Measurements from ENCODE around the gene ELK4. TPM values are rescaled to one million over a fixed set of nuclear protein-coding genes. Genes with fewer than 3 reads are reported as not detected.

ELK4 gene
- total and polyA plus RNA-seq, 2 of the 13 experiments (the other 11 are each of a cell fraction or from before 2014, with no cell fraction given): 8.3 to 13.1 TPM

DNA sequence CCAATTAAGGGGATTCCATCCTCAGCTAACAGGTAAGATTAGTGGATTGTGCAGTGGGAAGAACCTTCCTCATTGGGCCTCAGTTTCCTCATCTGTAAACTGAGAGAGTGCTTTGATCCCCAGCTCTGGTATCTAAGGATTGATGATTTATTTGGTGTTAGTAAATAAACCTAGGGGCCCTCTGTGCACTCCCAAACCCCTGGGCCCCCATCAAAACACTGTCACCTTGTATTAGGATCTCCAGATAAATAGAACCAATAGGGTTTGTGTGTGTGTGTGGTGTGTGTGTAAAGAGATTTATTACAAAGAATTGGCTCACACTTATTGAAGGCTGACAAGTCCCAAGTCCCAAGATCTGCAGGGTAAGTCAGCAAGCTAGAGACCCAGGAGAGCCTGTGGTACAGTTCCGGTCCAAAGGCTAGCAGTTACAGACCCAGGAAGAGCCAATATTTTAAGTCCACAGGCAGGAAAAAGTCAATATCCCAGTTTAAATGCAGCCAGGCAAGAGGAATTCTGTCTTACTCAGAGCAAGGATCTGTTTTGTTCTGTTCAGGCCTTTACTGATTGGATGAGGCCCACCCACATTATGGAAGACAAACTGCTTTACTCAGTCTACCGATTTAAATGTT is 11.0 kb upstream of the ELK4 start (continued):
- TF ChIP-seq ZIK1 (CRISPR knock-in tag; IDR thresholded peaks at IDR 0.05; ENCODE audit: borderline replicate concordance, low read depth): no peak
- TF ChIP-seq, protein P1, sequence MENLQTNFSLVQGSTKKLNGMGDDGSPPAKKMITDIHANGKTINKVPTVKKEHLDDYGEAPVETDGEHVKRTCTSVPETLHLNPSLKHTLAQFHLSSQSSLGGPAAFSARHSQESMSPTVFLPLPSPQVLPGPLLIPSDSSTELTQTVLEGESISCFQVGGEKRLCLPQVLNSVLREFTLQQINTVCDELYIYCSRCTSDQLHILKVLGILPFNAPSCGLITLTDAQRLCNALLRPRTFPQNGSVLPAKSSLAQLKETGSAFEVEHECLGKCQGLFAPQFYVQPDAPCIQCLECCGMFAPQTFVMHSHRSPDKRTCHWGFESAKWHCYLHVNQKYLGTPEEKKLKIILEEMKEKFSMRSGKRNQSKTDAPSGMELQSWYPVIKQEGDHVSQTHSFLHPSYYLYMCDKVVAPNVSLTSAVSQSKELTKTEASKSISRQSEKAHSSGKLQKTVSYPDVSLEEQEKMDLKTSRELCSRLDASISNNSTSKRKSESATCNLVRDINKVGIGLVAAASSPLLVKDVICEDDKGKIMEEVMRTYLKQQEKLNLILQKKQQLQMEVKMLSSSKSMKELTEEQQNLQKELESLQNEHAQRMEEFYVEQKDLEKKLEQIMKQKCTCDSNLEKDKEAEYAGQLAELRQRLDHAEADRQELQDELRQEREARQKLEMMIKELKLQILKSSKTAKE (CRISPR knock-in tag; IDR thresholded peaks at IDR 0.05; ENCODE audit: borderline replicate concordance): no peak
- 0 out of 2 replicates have a peak, but pooled peaks have one; percentile 30 for TF ChIP-seq NFIC (IDR thresholded peaks at IDR 0.05; ENCODE audit: low read length)
- TF ChIP-seq GABPA (IDR thresholded peaks at IDR 0.05; ENCODE audit: low read depth, low read length): no peak
- TF ChIP-seq GABPA (CRISPR knock-in tag; IDR thresholded peaks at IDR 0.05; ENCODE audit: low read depth): peak; percentile 70
- TF ChIP-seq FOXC1 (CRISPR knock-in tag; IDR thresholded peaks at IDR 0.05; ENCODE audit: borderline replicate concordance): no peak
- peak; percentile 62; the same call in 1 of the 2 replicates for TF ChIP-seq ONECUT2 (CRISPR knock-in tag; IDR thresholded peaks at IDR 0.05)
- TF ChIP-seq, protein P2, sequence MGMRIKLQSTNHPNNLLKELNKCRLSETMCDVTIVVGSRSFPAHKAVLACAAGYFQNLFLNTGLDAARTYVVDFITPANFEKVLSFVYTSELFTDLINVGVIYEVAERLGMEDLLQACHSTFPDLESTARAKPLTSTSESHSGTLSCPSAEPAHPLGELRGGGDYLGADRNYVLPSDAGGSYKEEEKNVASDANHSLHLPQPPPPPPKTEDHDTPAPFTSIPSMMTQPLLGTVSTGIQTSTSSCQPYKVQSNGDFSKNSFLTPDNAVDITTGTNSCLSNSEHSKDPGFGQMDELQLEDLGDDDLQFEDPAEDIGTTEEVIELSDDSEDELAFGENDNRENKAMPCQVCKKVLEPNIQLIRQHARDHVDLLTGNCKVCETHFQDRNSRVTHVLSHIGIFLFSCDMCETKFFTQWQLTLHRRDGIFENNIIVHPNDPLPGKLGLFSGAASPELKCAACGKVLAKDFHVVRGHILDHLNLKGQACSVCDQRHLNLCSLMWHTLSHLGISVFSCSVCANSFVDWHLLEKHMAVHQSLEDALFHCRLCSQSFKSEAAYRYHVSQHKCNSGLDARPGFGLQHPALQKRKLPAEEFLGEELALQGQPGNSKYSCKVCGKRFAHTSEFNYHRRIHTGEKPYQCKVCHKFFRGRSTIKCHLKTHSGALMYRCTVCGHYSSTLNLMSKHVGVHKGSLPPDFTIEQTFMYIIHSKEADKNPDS (CRISPR knock-in tag; IDR thresholded peaks at IDR 0.05): no peak
- TF ChIP-seq ZNF160 (CRISPR knock-in tag; IDR thresholded peaks at IDR 0.05): no peak
- TF ChIP-seq, protein P3, sequence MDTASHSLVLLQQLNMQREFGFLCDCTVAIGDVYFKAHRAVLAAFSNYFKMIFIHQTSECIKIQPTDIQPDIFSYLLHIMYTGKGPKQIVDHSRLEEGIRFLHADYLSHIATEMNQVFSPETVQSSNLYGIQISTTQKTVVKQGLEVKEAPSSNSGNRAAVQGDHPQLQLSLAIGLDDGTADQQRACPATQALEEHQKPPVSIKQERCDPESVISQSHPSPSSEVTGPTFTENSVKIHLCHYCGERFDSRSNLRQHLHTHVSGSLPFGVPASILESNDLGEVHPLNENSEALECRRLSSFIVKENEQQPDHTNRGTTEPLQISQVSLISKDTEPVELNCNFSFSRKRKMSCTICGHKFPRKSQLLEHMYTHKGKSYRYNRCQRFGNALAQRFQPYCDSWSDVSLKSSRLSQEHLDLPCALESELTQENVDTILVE (CRISPR knock-in tag; IDR thresholded peaks at IDR 0.05): no peak
- TF ChIP-seq MEIS2 (CRISPR knock-in tag; IDR thresholded peaks at IDR 0.05): no peak
- no peak for TF ChIP-seq EZH2 (conservative IDR thresholded peaks at IDR 0.05; ENCODE audit: low read depth, low read length)
- TF ChIP-seq, protein P4, sequence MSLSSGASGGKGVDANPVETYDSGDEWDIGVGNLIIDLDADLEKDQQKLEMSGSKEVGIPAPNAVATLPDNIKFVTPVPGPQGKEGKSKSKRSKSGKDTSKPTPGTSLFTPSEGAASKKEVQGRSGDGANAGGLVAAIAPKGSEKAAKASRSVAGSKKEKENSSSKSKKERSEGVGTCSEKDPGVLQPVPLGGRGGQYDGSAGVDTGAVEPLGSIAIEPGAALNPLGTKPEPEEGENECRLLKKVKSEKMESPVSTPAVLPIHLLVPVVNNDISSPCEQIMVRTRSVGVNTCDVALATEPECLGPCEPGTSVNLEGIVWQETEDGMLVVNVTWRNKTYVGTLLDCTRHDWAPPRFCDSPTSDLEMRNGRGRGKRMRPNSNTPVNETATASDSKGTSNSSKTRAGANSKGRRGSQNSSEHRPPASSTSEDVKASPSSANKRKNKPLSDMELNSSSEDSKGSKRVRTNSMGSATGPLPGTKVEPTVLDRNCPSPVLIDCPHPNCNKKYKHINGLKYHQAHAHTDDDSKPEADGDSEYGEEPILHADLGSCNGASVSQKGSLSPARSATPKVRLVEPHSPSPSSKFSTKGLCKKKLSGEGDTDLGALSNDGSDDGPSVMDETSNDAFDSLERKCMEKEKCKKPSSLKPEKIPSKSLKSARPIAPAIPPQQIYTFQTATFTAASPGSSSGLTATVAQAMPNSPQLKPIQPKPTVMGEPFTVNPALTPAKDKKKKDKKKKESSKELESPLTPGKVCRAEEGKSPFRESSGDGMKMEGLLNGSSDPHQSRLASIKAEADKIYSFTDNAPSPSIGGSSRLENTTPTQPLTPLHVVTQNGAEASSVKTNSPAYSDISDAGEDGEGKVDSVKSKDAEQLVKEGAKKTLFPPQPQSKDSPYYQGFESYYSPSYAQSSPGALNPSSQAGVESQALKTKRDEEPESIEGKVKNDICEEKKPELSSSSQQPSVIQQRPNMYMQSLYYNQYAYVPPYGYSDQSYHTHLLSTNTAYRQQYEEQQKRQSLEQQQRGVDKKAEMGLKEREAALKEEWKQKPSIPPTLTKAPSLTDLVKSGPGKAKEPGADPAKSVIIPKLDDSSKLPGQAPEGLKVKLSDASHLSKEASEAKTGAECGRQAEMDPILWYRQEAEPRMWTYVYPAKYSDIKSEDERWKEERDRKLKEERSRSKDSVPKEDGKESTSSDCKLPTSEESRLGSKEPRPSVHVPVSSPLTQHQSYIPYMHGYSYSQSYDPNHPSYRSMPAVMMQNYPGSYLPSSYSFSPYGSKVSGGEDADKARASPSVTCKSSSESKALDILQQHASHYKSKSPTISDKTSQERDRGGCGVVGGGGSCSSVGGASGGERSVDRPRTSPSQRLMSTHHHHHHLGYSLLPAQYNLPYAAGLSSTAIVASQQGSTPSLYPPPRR (CRISPR knock-in tag; IDR thresholded peaks at IDR 0.05; ENCODE audit: borderline replicate concordance): peak; percentile 61
- TF ChIP-seq KLF16 (CRISPR knock-in tag; IDR thresholded peaks at IDR 0.05): no peak
- TF ChIP-seq ZNF317 (CRISPR knock-in tag; IDR thresholded peaks at IDR 0.05): no peak
- TF ChIP-seq, protein P5, sequence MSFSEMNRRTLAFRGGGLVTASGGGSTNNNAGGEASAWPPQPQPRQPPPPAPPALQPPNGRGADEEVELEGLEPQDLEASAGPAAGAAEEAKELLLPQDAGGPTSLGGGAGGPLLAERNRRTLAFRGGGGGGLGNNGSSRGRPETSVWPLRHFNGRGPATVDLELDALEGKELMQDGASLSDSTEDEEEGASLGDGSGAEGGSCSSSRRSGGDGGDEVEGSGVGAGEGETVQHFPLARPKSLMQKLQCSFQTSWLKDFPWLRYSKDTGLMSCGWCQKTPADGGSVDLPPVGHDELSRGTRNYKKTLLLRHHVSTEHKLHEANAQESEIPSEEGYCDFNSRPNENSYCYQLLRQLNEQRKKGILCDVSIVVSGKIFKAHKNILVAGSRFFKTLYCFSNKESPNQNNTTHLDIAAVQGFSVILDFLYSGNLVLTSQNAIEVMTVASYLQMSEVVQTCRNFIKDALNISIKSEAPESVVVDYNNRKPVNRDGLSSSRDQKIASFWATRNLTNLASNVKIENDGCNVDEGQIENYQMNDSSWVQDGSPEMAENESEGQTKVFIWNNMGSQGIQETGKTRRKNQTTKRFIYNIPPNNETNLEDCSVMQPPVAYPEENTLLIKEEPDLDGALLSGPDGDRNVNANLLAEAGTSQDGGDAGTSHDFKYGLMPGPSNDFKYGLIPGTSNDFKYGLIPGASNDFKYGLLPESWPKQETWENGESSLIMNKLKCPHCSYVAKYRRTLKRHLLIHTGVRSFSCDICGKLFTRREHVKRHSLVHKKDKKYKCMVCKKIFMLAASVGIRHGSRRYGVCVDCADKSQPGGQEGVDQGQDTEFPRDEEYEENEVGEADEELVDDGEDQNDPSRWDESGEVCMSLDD (CRISPR knock-in tag; IDR thresholded peaks at IDR 0.05; ENCODE audit: borderline replicate concordance): no peak
